AG04449 (cell line): ENCODE measurements around the gene CRHR2.

Source experiments
- CTCF ChIA-PET: fragments of 350-600 bp; formaldehyde crosslinking; extraction: SDS; loops from one replicate; lab custom pipeline; 2021; ENCODE audit warnings: antibody characterized with exemption; lab: Yijun Ruan, JAX
- POLR2A ChIA-PET: fragments of 400-600, 350-600 bp; formaldehyde crosslinking; extraction: SDS; loops from one replicate; lab custom pipeline; 2020; ENCODE audit warnings: antibody characterized with exemption, inconsistent platforms; lab: Yijun Ruan, JAX
- DNase-seq: peaks from one replicate; pipeline ENCODE4 v3.0.0-alpha.2; 2010; ENCODE audit warnings: low read depth, low spot score
- H3K4me3 ChIP-seq: 2 replicates; pipeline ENCODE4 v1.5.1; 2011; ENCODE audit warnings: low read depth, mild to moderate bottlenecking, control low read depth, low read length
- CTCF ChIP-seq: IDR thresholded peaks from one replicate; pipeline ENCODE4 v1.5.1; 2011; ENCODE audit warnings: mild to moderate bottlenecking, moderate library complexity, low read length, control low read depth, inconsistent platforms; ENCODE audit not compliant: insufficient read depth; ENCODE audit errors: missing control alignments

Gene CRHR2

GRCh38 chr7:30708983-30709382 lies 26.7 kb upstream of the CRHR2 start:
- ChIA-PET POLR2A (no interaction called here), CTCF (interaction anchor here (6.5 kb wide), 1 partner anchor 30 kb away, joined by 37 read pairs; no protein-coding TSS in a partner anchor)
- no peak for TF ChIP-seq CTCF

GRCh38 chr7:30708412-30708811 lies 26.2 kb upstream of the CRHR2 start:
- no peak overlapping the region for H3K4me3 ChIP-seq
- ChIA-PET CTCF (interaction anchor here (6.5 kb wide), 1 partner anchor 31 kb away, joined by 37 read pairs; no protein-coding TSS in a partner anchor), POLR2A (no interaction called here)
- no peak for TF ChIP-seq CTCF
- DNase-seq = no peak

More at GRCh38 chr7:30708983-30709382, 26.7 kb upstream of the CRHR2 start:
- H3K4me3 ChIP-seq = no peak overlapping the region
- no peak for DNase-seq

GRCh38 chr7:30707391-30708357 lies 25.4 kb upstream of the CRHR2 start:
- no peak for TF ChIP-seq CTCF
- POLR2A ChIA-PET = no interaction called here
- H3K4me3 ChIP-seq = no peak overlapping the region
- no peak for DNase-seq
- CTCF ChIA-PET = interaction anchor here (6.5 kb wide), 1 partner anchor 32 kb away, joined by 37 read pairs; no protein-coding TSS in a partner anchor

GRCh38 chr7:30706908-30707307 lies 24.7 kb upstream of the CRHR2 start:
- TF ChIP-seq CTCF = no peak
- POLR2A ChIA-PET = no interaction called here
- CTCF ChIA-PET = no interaction called here
- no peak for DNase-seq
- no peak overlapping the region for H3K4me3 ChIP-seq

GRCh38 chr7:30706316-30706715 lies 24.1 kb upstream of the CRHR2 start:
- no peak for TF ChIP-seq CTCF
- no peak for DNase-seq
- ChIA-PET POLR2A (no interaction called here), CTCF (no interaction called here)
- no peak overlapping the region for H3K4me3 ChIP-seq

- ChIA-PET CTCF (interaction anchor here (1.5 kb wide), 1 partner anchor 34 kb away, joined by 4 read pairs; no protein-coding TSS in a partner anchor), POLR2A (no interaction called here)
- H3K4me3 ChIP-seq = no peak overlapping the region
- DNase-seq = no peak
- TF ChIP-seq CTCF = no peak
Measured at GRCh38 chr7:30705596-30705995, 23.3 kb upstream of the CRHR2 start.
